SK-N-SH (cell line): ENCODE measurements around the gene CCL27. TPM values are rescaled to one million over a fixed set of nuclear protein-coding genes. Genes with fewer than 3 reads are reported as not detected.

ENCODE experiments used
- CTCF ChIA-PET: fragments of 300-600, 350-600 bp; formaldehyde crosslinking; extraction: SDS; loops from one replicate; lab custom pipeline; 2021; lab: Yijun Ruan, JAX
- POLR2A ChIA-PET: fragments of 350-600 bp; sonication (Branson Sonifier 250); formaldehyde crosslinking; extraction: SDS; loops from one replicate; lab custom pipeline; 2020; ENCODE audit warnings: antibody characterized with exemption, inconsistent platforms; lab: Yijun Ruan, JAX
- DNase-seq: peaks from one replicate; pipeline ENCODE4 v3.0.0; 2012
- H2AFZ ChIP-seq: fragments of 200-600 bp; sonication (generic); 2 replicates; pipeline ENCODE4 v1.8.1; 2016; ENCODE audit warnings: antibody characterized with exemption, mild to moderate bottlenecking, low read depth
- H3F3A ChIP-seq: fragments of 200-600 bp; sonication (generic); replicated peaks from 2 replicates; pipeline ENCODE3; 2016; ENCODE audit warnings: antibody characterized with exemption, mild to moderate bottlenecking; ENCODE audit not compliant: insufficient read depth
- H3K27ac ChIP-seq, 2 experiments: fragments of 200-500 bp in 1 of 2; fragments of 200-600 bp in 1 of 2; sonication (Bioruptor generic) in 1 of 2; sonication (generic), shearing (Covaris generic) in 1 of 2; 2 replicates each; pipeline versions ENCODE4 v1.5.1 to v1.6.1; 2014 to 2016; ENCODE audit warnings: low read depth in 2 of 2, inconsistent platforms in 1 of 2, low read length in 1 of 2, mild to moderate bottlenecking in 1 of 2, mixed read lengths in 1 of 2
- H3K27me3 ChIP-seq: fragments of 200-600 bp; sonication (generic), shearing (Covaris generic); 2 replicates; pipeline ENCODE4 v1.6.1; 2016; ENCODE audit warnings: mixed run types; ENCODE audit not compliant: insufficient read depth
- H3K36me3 ChIP-seq, 2 experiments: fragments of 200-500 bp in 1 of 2; fragments of 200-600 bp in 1 of 2; sonication (Bioruptor generic) in 1 of 2; sonication (generic) in 1 of 2; replicated peaks in 1 of 2; 2 replicates each; pipeline versions ENCODE3 to v1.5.1; 2014 to 2016; ENCODE audit warnings: low read length in 1 of 2, mild to moderate bottlenecking in 1 of 2; ENCODE audit not compliant: insufficient read depth in 2 of 2, control insufficient read depth in 1 of 2
- H3K4me1 ChIP-seq, 2 experiments: fragments of 200-500 bp in 1 of 2; fragments of 200-600 bp in 1 of 2; sonication (Bioruptor generic) in 1 of 2; sonication (generic), shearing (Covaris generic) in 1 of 2; 2 replicates each; pipeline versions ENCODE4 v1.5.1 to v1.6.1; 2014 to 2016; ENCODE audit warnings: low read depth in 1 of 2, low read length in 1 of 2, mixed run types in 1 of 2; ENCODE audit not compliant: insufficient read depth in 2 of 2, control insufficient read depth in 1 of 2
- H3K4me2 ChIP-seq: fragments of 200-600 bp; sonication (generic), shearing (Covaris generic); 2 replicates; pipeline ENCODE4 v1.6.1; 2017; ENCODE audit warnings: mixed run types
- H3K4me3 ChIP-seq, 2 experiments: fragments of 200-500 bp in 1 of 2; fragments of 200-600 bp in 1 of 2; sonication (Bioruptor generic) in 1 of 2; sonication (generic), shearing (Covaris generic) in 1 of 2; 2 replicates each; pipeline versions ENCODE4 v1.5.1 to v1.8.1; 2014 to 2016; ENCODE audit warnings: low read depth in 2 of 2, inconsistent platforms in 1 of 2, low read length in 1 of 2, mild to moderate bottlenecking in 1 of 2, mixed read lengths in 1 of 2, moderate library complexity in 1 of 2
- H3K79me2 ChIP-seq: fragments of 200-600 bp; sonication (generic); 2 replicates; pipeline ENCODE4 v1.8.1; 2017; ENCODE audit warnings: mild to moderate bottlenecking; ENCODE audit not compliant: insufficient read depth
- H3K9ac ChIP-seq: fragments of 200-600 bp; sonication (generic); 2 replicates; pipeline ENCODE4 v1.6.1; 2017; ENCODE audit warnings: mixed run types
- H3K9me2 ChIP-seq: fragments of 200-600 bp; sonication (generic); 2 replicates; pipeline ENCODE4 v1.6.1; 2017; ENCODE audit warnings: mixed run types
- H3K9me3 ChIP-seq: fragments of 200-600 bp; sonication (generic); 2 replicates; pipeline ENCODE4 v1.6.1; 2017; ENCODE audit warnings: mixed run types, mild to moderate bottlenecking, moderate library complexity
- H4K20me1 ChIP-seq: fragments of 200-600 bp; sonication (generic); 2 replicates; pipeline ENCODE4 v1.6.1; 2017; ENCODE audit warnings: mild to moderate bottlenecking, mixed run types; ENCODE audit not compliant: insufficient read depth
- CHD2 ChIP-seq: fragments of 150-350 bp; IDR thresholded peaks from 2 replicates; pipeline ENCODE4 v1.6.1; 2018; ENCODE audit warnings: low read length; ENCODE audit not compliant: partially characterized antibody
- EP300 ChIP-seq, 2 experiments: IDR thresholded peaks; 2 replicates each; pipeline versions ENCODE4 v1.4.0 to v1.6.1; 2012; ENCODE audit warnings: borderline replicate concordance in 1 of 2, low read depth in 1 of 2, low read length in 1 of 2
- EZH2phosphoT487 ChIP-seq: fragments of 200-600 bp; sonication (generic); IDR thresholded peaks from 2 replicates; pipeline ENCODE4 v1.6.1; 2017; ENCODE audit warnings: low read depth, mixed run types, mild to moderate bottlenecking, antibody characterized with exemption, moderate library complexity, borderline replicate concordance
- FOSL2 ChIP-seq: IDR thresholded peaks from 2 replicates; pipeline ENCODE4 v1.4.0; 2012; ENCODE audit warnings: low read depth, mild to moderate bottlenecking, moderate library complexity, borderline replicate concordance
- FOXJ3 ChIP-seq: sonication (generic); formaldehyde crosslinking; IDR thresholded peaks from 2 replicates; pipeline ENCODE4 v1.5.1; 2020; ENCODE audit warnings: mild to moderate bottlenecking, missing genetic modification reagents
- GATA2 ChIP-seq: sonication (generic); formaldehyde crosslinking; IDR thresholded peaks from 2 replicates; pipeline ENCODE4 v1.5.0; 2020; ENCODE audit warnings: mild to moderate bottlenecking, missing genetic modification reagents
- MXI1 ChIP-seq: IDR thresholded peaks from 2 replicates; pipeline ENCODE4 v1.6.1; 2012; ENCODE audit warnings: mild to moderate bottlenecking, low read depth, low read length, improper control_type of control experiment
- NFIC ChIP-seq: IDR thresholded peaks from 2 replicates; pipeline ENCODE4 v1.4.0; 2012; ENCODE audit warnings: borderline replicate concordance
- RAD21 ChIP-seq: IDR thresholded peaks from 2 replicates; pipeline ENCODE4 v1.6.1; 2012; ENCODE audit warnings: mild to moderate bottlenecking, low read length
- RCOR1 ChIP-seq: fragments of 150-350 bp; IDR thresholded peaks from 2 replicates; pipeline ENCODE4 v1.6.1; 2017; ENCODE audit warnings: antibody characterized with exemption, low read length
- RXRA ChIP-seq: IDR thresholded peaks from 2 replicates; pipeline ENCODE4 v1.4.0; 2012; ENCODE audit warnings: low read depth, mild to moderate bottlenecking, borderline replicate concordance
- SIN3A ChIP-seq: IDR thresholded peaks from 2 replicates; pipeline ENCODE4 v1.6.1; 2012; ENCODE audit warnings: low read depth, mild to moderate bottlenecking, low read length, moderate library complexity, borderline replicate concordance
- TCF12 ChIP-seq: IDR thresholded peaks from 2 replicates; pipeline ENCODE4 v1.4.0; 2012
- YY1 ChIP-seq: IDR thresholded peaks from 2 replicates; pipeline ENCODE4 v1.4.0; 2012; ENCODE audit warnings: low read depth, mild to moderate bottlenecking
- WGBS: methylation state at CpG from one replicate; pipeline ENCODE4 v1.1.6; 2017; ENCODE audit warnings: low lambda C conversion rate; 5-methylcytosine and 5-hydroxymethylcytosine counted together
- polyA plus RNA-seq, 3 experiments: library from polyadenylated mRNA; depleted of rRNA; stranded (reverse); fragments of >200 nt; gene quantifications; 2 replicates each; pipeline ENCODE4 v1.2.3, GENCODE V29; 2012
- TF ChIP-seq, protein P1 (sequence below): IDR thresholded peaks from 2 replicates; pipeline ENCODE4 v1.4.0; 2012; ENCODE audit warnings: low read depth
- TF ChIP-seq, protein P2 (sequence below): IDR thresholded peaks from 2 replicates; pipeline ENCODE4; 2012
- TF ChIP-seq, protein P3 (sequence below): fragments of 150-350 bp; IDR thresholded peaks from 2 replicates; pipeline ENCODE4 v1.6.1; 2016; ENCODE audit warnings: mild to moderate bottlenecking, low read depth, low read length
- TF ChIP-seq, protein P4 (sequence below): fragments of 200-600 bp; sonication (generic); IDR thresholded peaks from 2 replicates; pipeline ENCODE4 v1.6.1; 2017; ENCODE audit warnings: antibody characterized with exemption, mild to moderate bottlenecking, moderate library complexity
- TF ChIP-seq, protein P5 (sequence below): IDR thresholded peaks from 2 replicates; pipeline ENCODE4 v1.6.1; 2012; ENCODE audit warnings: mild to moderate bottlenecking, low read depth, low read length, moderate library complexity

Gene CCL27
- polyA plus RNA-seq, 1 of the 3 experiments (the other 2 are of a cell fraction) = not detected

DNA sequence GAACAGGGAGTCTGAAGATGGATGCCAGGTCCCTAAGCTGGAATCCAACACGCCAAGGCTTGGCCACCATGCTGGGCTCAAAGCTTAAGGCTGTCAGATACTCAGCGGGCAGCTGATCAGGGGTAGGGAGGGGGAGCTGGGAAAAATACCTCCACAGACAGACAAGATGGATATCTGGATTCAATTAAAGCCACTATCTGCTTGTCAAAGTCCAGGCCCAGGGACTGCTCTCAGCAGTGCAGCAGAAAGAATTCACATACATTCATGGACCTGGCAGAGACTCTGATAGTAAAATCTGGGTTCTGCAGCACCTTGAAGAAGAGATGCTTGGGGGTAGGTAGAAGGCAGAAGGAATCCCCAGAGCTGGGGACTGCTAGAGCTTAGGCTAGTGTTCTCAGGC lies 47.3 kb downstream of the CCL27 start:
- H3K27me3 ChIP-seq = no peaks in the 10 kb centered on the region
- ChIA-PET POLR2A (interaction anchor here (0.9 to 1.2 kb wide), 2 partner anchors 22 to 31 kb away, joined by 3 to 11 read pairs; partner anchors contain the start of genes GALT and SIGMAR1), CTCF (interaction anchor here (0.9 to 8.8 kb wide), 10 partner anchors 10 to 211 kb away, joined by 3 to 256 read pairs (median 6); partner anchors contain the start of genes ARID3C, GALT and SIGMAR1)
- 60% methylated on average over 2 of the region's 2 CpGs for WGBS
- peaks cover 5 to 43% of the 10 kb centered on the region in 2 experiments; a peak in 2 of 4 replicates for H3K4me1 ChIP-seq
- H3K9me3 ChIP-seq = no peaks in the 10 kb centered on the region
- peak; percentile 42 for TF ChIP-seq CHD2
- TF ChIP-seq RCOR1 = peak; percentile 99
- TF ChIP-seq, protein P1, sequence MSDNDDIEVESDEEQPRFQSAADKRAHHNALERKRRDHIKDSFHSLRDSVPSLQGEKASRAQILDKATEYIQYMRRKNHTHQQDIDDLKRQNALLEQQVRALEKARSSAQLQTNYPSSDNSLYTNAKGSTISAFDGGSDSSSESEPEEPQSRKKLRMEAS = no peak
- peak; percentile 26; the same call in 1 of the 2 replicates for TF ChIP-seq TCF12
- TF ChIP-seq, protein P2, sequence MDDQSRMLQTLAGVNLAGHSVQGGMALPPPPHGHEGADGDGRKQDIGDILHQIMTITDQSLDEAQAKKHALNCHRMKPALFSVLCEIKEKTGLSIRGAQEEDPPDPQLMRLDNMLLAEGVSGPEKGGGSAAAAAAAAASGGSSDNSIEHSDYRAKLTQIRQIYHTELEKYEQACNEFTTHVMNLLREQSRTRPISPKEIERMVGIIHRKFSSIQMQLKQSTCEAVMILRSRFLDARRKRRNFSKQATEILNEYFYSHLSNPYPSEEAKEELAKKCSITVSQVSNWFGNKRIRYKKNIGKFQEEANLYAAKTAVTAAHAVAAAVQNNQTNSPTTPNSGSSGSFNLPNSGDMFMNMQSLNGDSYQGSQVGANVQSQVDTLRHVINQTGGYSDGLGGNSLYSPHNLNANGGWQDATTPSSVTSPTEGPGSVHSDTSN = no peak
- no peak for TF ChIP-seq FOXJ3 (CRISPR knock-in tag)
- TF ChIP-seq FOSL2 = no peak
- TF ChIP-seq GATA2 = peak; percentile 70
- peak in 1 of 2 experiments; percentile 51; a peak in 2 of 4 replicates for TF ChIP-seq EP300 (IDR thresholded peaks at IDR 0.05; ENCODE audit: borderline replicate concordance in 1 of 2, low read depth in 1 of 2, low read length in 1 of 2)
- no peak for TF ChIP-seq EZH2phosphoT487
- TF ChIP-seq, protein P3, sequence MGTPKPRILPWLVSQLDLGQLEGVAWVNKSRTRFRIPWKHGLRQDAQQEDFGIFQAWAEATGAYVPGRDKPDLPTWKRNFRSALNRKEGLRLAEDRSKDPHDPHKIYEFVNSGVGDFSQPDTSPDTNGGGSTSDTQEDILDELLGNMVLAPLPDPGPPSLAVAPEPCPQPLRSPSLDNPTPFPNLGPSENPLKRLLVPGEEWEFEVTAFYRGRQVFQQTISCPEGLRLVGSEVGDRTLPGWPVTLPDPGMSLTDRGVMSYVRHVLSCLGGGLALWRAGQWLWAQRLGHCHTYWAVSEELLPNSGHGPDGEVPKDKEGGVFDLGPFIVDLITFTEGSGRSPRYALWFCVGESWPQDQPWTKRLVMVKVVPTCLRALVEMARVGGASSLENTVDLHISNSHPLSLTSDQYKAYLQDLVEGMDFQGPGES = no peak
- no peak for TF ChIP-seq YY1
- peak; percentile 58; the same call in 1 of the 2 replicates for TF ChIP-seq MXI1
- TF ChIP-seq RAD21 = no peak
- H2AFZ ChIP-seq = no peak overlapping the region
- H3K27ac ChIP-seq = no peak overlapping the region
- H3K9ac ChIP-seq = no peak overlapping the region
- H3F3A ChIP-seq = no peaks in the 10 kb centered on the region
- DNase-seq = peak; percentile 75
- no peaks in the 10 kb centered on the region for H4K20me1 ChIP-seq
- H3K9me2 ChIP-seq = no peaks in the 10 kb centered on the region
- peaks cover 23% of the 10 kb centered on the region for H3K79me2 ChIP-seq
- H3K4me3 ChIP-seq = no peak overlapping the region
- H3K4me2 ChIP-seq = no peak overlapping the region
- H3K36me3 ChIP-seq = peaks cover 23 to 34% of the 10 kb centered on the region in 2 experiments

DNA sequence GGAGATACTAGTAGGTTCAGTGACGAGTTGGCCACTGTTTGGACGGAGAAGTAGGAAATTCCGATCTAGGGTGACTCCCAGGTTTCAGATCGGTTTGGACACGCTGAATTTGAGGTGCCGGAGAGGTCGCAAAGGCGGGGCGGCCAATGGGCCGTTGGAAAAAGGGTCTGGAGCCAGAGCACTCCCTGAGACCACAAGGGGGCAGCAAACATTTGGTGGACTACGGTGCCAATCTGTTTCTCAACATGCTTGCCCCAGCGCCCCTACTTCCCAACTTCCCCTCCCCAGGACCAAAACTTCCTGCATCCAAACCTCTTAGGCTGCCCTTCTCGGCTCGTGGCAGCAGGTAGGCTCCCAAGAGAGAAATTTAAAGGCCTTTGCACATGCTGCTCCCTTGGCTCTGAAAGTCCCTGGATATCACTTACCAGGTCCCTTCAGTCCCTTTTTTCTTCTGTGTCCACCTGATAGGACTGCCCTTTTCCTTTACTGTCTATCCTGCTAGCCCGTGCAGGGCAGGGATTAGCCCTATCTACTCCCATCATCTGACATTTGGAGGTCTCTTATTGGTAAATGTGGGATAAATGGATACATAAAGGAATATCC lies 49.6 kb downstream of the CCL27 start:
- Histone ChIP-seq H3K36me3 (peaks cover 18 to 29% of the 10 kb centered on the region in 2 experiments), H4K20me1 (no peaks in the 10 kb centered on the region), H3K4me3 (peak overlapping the region; percentile 66 to 84), H3K79me2 (peaks cover 10% of the 10 kb centered on the region; the same call in 1 of the 2 replicates), H3K9me3 (no peaks in the 10 kb centered on the region), H3K9me2 (no peaks in the 10 kb centered on the region), H3K4me1 (peaks cover 0 to 36% of the 10 kb centered on the region in 2 experiments; a peak in 1 of 4 replicates), H3K27ac (peak overlapping the region; percentile 73 to 75; a peak in 2 of 4 replicates), H3F3A (no peaks in the 10 kb centered on the region), H3K27me3 (no peaks in the 10 kb centered on the region), H3K9ac (peak overlapping the region; percentile 84), H2AFZ (peak overlapping the region; percentile 91; the same call in 1 of the 2 replicates), H3K4me2 (peak overlapping the region; percentile 87)
- POLR2A ChIA-PET = interaction anchor here (0.6 kb wide), 2 partner anchors 32 to 188 kb away, joined by 3 to 4 read pairs; no protein-coding TSS in a partner anchor
- WGBS = 6% methylated on average over 15 of the region's 15 CpGs
- DNase-seq = peak; percentile 84
- CTCF ChIA-PET = interaction anchor here (0.6 to 8.8 kb wide), 23 partner anchors 8 to 280 kb away, joined by 3 to 256 read pairs (median 4); partner anchors contain the start of genes ARID3C and SIGMAR1
- TF ChIP-seq RXRA (no peak), SIN3A (0 out of 2 replicates have a peak, but pooled peaks have one; percentile 44), NFIC (0 out of 2 replicates have a peak, but pooled peaks have one; percentile 19)
- TF ChIP-seq, protein P4, sequence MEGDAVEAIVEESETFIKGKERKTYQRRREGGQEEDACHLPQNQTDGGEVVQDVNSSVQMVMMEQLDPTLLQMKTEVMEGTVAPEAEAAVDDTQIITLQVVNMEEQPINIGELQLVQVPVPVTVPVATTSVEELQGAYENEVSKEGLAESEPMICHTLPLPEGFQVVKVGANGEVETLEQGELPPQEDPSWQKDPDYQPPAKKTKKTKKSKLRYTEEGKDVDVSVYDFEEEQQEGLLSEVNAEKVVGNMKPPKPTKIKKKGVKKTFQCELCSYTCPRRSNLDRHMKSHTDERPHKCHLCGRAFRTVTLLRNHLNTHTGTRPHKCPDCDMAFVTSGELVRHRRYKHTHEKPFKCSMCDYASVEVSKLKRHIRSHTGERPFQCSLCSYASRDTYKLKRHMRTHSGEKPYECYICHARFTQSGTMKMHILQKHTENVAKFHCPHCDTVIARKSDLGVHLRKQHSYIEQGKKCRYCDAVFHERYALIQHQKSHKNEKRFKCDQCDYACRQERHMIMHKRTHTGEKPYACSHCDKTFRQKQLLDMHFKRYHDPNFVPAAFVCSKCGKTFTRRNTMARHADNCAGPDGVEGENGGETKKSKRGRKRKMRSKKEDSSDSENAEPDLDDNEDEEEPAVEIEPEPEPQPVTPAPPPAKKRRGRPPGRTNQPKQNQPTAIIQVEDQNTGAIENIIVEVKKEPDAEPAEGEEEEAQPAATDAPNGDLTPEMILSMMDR = peak; percentile 89
- TF ChIP-seq, protein P5, sequence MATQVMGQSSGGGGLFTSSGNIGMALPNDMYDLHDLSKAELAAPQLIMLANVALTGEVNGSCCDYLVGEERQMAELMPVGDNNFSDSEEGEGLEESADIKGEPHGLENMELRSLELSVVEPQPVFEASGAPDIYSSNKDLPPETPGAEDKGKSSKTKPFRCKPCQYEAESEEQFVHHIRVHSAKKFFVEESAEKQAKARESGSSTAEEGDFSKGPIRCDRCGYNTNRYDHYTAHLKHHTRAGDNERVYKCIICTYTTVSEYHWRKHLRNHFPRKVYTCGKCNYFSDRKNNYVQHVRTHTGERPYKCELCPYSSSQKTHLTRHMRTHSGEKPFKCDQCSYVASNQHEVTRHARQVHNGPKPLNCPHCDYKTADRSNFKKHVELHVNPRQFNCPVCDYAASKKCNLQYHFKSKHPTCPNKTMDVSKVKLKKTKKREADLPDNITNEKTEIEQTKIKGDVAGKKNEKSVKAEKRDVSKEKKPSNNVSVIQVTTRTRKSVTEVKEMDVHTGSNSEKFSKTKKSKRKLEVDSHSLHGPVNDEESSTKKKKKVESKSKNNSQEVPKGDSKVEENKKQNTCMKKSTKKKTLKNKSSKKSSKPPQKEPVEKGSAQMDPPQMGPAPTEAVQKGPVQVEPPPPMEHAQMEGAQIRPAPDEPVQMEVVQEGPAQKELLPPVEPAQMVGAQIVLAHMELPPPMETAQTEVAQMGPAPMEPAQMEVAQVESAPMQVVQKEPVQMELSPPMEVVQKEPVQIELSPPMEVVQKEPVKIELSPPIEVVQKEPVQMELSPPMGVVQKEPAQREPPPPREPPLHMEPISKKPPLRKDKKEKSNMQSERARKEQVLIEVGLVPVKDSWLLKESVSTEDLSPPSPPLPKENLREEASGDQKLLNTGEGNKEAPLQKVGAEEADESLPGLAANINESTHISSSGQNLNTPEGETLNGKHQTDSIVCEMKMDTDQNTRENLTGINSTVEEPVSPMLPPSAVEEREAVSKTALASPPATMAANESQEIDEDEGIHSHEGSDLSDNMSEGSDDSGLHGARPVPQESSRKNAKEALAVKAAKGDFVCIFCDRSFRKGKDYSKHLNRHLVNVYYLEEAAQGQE = no peak
